ENCODE data around the gene TENT4A.
"Not testable (repeated sequence)": the region's sequence is repeated elsewhere in the genome, so short reads cannot be mapped to it uniquely, and the experiment has no call there.

TENT4A gene

GRCh38 chr5:6713274-6714225 is at the start of gene TENT4A:
TENT4A (plus strand) TSS chr5:6713432; CDS start chr5:6713984, 552 bp downstream.
- no peak for DNase-seq

- DNase-seq: no peak
Measured at GRCh38 chr5:6666762-6667161, 46.5 kb upstream of the TENT4A start.

GRCh38 chr5:6667648-6668047 is 45.6 kb upstream of the TENT4A start:
- no peak for DNase-seq

GRCh38 chr5:6668717-6669116 is 44.5 kb upstream of the TENT4A start:
- not testable (repeated sequence) for DNase-seq

GRCh38 chr5:6673031-6673430 is 40.2 kb upstream of the TENT4A start:
- DNase-seq: no peak

GRCh38 chr5:6673963-6674362 is 39.3 kb upstream of the TENT4A start:
- no peak for DNase-seq

GRCh38 chr5:6674421-6674820 is 38.8 kb upstream of the TENT4A start:
- peak; percentile 63 for DNase-seq

GRCh38 chr5:6674886-6675285 is 38.3 kb upstream of the TENT4A start:
- DNase-seq: no peak

- DNase-seq: no peak
Measured at GRCh38 chr5:6675784-6676491, 37.3 kb upstream of the TENT4A start.

GRCh38 chr5:6676702-6677101 is 36.5 kb upstream of the TENT4A start:
- no peak for DNase-seq

GRCh38 chr5:6678385-6678784 is 34.8 kb upstream of the TENT4A start:
- DNase-seq: no peak

- DNase-seq: no peak
Measured at GRCh38 chr5:6680922-6681321, 32.3 kb upstream of the TENT4A start.

GRCh38 chr5:6681682-6682081 is 31.6 kb upstream of the TENT4A start:
- no peak for DNase-seq

- DNase-seq: no peak
Measured at GRCh38 chr5:6682239-6682638, 31.0 kb upstream of the TENT4A start.

GRCh38 chr5:6683241-6683640 is 30.0 kb upstream of the TENT4A start:
- no peak for DNase-seq

- DNase-seq: no peak
Measured at GRCh38 chr5:6684075-6684474, 29.2 kb upstream of the TENT4A start.

GRCh38 chr5:6686501-6686900 is 26.7 kb upstream of the TENT4A start:
- DNase-seq: no peak

GRCh38 chr5:6686915-6687409 is 26.3 kb upstream of the TENT4A start:
- no peak for DNase-seq

GRCh38 chr5:6687505-6687904 is 25.7 kb upstream of the TENT4A start:
- no peak for DNase-seq

GRCh38 chr5:6692906-6693305 is 20.3 kb upstream of the TENT4A start:
- no peak for DNase-seq

GRCh38 chr5:6698696-6699095 is 14.5 kb upstream of the TENT4A start:
- DNase-seq: no peak

GRCh38 chr5:6699357-6699756 is 13.9 kb upstream of the TENT4A start:
- DNase-seq: no peak

GRCh38 chr5:6700074-6700684 is 13.1 kb upstream of the TENT4A start:
- DNase-seq: no peak

Data from NCI-H146 (cell line).